ENCODE results near the gene CCT5. TPM values are rescaled to one million over a fixed set of nuclear protein-coding genes. Genes with fewer than 3 reads are reported as not detected.

CCT5 gene
- total RNA-seq, 1 donor from 2014 or later = 212 TPM

DNA sequence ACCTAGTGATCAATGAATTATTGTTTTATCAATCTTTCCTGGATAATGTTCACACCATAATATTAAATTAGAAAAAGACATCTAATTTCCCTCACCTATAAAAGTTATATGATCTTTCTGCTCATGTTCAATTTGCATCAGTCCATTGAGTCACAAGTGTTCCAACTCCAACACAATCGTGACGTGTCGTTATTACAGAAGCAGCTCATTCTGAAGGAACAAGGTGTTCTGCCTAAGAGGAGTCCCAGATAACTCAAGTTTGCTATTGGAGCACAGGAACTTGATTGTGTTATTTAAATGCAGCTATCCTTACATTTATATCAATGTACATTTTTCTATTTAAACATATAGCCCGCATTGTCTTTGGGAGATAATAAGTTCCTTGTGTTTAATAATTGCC is 31.0 kb upstream of the CCT5 start:
- Histone ChIP-seq H3K4me3 (ENCODE audit: low read length in 3 of 3) (no peak overlapping the region), H3K9me3 (ENCODE audit: control insufficient read depth in 3 of 3, low read length in 3 of 3) (no peaks in the 10 kb centered on the region), H3K36me3 (ENCODE audit: control insufficient read depth in 3 of 3, insufficient read depth in 3 of 3, low read length in 3 of 3) (peaks cover 0 to 14% (median 4%) of the 10 kb centered on the region in 3 donors), H3K4me1 (ENCODE audit: control insufficient read depth in 3 of 3, insufficient read depth in 3 of 3, low read length in 3 of 3) (no peaks in the 10 kb centered on the region), H3K27me3 (ENCODE audit: control insufficient read depth in 3 of 3, insufficient read depth in 3 of 3, low read length in 3 of 3) (peaks cover 0 to under 1% (median 0%) of the 10 kb centered on the region in 3 donors), H3K27ac (ENCODE audit: low read depth, low read length) (no peak overlapping the region), H3K9ac (ENCODE audit: low read depth in 1 of 3, low read length in 3 of 3) (no peak overlapping the region)

DNA sequence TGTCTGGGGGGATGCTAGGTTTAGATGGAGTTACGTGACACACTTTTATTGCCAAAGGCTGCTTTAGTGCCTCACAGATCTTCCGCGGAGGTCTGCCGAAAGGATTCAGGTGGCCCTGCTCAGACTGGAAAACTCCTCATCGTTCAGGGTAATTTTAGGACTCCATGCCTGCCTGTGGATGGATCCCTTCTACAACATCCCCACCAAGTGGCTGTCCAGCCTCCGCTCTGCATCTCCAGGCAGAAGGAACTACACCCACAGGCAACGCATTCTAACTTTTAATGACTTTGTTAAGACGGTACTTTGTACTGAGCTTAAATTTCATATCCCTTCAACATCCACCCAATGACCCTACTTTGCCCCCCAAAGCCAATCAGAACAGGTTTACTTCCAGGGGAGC is 29.8 kb upstream of the CCT5 start:
- no peaks in the 10 kb centered on the region for H3K27me3 ChIP-seq (ENCODE audit: control insufficient read depth in 3 of 3, insufficient read depth in 3 of 3, low read length in 3 of 3)
- H3K9me3 ChIP-seq (ENCODE audit: control insufficient read depth in 3 of 3, low read length in 3 of 3) = no peaks in the 10 kb centered on the region
- no peaks in the 10 kb centered on the region for H3K4me1 ChIP-seq (ENCODE audit: control insufficient read depth in 3 of 3, insufficient read depth in 3 of 3, low read length in 3 of 3)
- no peak overlapping the region for H3K9ac ChIP-seq (ENCODE audit: low read depth in 1 of 3, low read length in 3 of 3)
- no peak overlapping the region for H3K4me3 ChIP-seq (ENCODE audit: low read length in 3 of 3)
- H3K27ac ChIP-seq (ENCODE audit: low read depth, low read length) = no peak overlapping the region
- peaks cover 0 to 14% (median 4%) of the 10 kb centered on the region in 3 donors for H3K36me3 ChIP-seq (ENCODE audit: control insufficient read depth in 3 of 3, insufficient read depth in 3 of 3, low read length in 3 of 3)

DNA sequence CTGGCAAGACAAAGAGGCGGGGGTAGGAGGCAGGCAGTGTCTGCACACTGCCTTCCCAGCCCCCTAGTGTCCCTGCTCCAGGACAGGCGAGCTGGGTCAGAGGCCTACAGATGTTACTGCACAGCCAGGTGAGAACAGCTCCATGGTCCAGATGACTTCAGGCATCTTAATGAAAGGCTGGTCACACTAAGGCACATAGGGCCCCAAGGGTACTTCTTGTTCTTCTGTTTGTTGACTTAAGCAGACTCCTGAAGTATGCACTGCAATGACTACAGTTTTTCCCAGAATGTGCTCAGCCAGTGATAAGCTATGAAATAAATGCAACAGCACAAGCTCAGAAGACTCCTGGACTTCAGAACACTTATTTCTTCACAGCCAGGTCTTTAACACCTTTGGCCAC is 27.8 kb upstream of the CCT5 start:
- H3K9me3 ChIP-seq (ENCODE audit: control insufficient read depth in 3 of 3, low read length in 3 of 3) = no peaks in the 10 kb centered on the region
- no peak overlapping the region for H3K27ac ChIP-seq (ENCODE audit: low read depth, low read length)
- no peak overlapping the region for H3K9ac ChIP-seq (ENCODE audit: low read depth in 1 of 3, low read length in 3 of 3)
- no peaks in the 10 kb centered on the region for H3K27me3 ChIP-seq (ENCODE audit: control insufficient read depth in 3 of 3, insufficient read depth in 3 of 3, low read length in 3 of 3)
- H3K4me1 ChIP-seq (ENCODE audit: control insufficient read depth in 3 of 3, insufficient read depth in 3 of 3, low read length in 3 of 3) = no peaks in the 10 kb centered on the region
- H3K36me3 ChIP-seq (ENCODE audit: control insufficient read depth in 3 of 3, insufficient read depth in 3 of 3, low read length in 3 of 3) = peaks cover 0 to 21% (median 7%) of the 10 kb centered on the region in 3 donors
- H3K4me3 ChIP-seq (ENCODE audit: low read length in 3 of 3) = no peak overlapping the region

DNA sequence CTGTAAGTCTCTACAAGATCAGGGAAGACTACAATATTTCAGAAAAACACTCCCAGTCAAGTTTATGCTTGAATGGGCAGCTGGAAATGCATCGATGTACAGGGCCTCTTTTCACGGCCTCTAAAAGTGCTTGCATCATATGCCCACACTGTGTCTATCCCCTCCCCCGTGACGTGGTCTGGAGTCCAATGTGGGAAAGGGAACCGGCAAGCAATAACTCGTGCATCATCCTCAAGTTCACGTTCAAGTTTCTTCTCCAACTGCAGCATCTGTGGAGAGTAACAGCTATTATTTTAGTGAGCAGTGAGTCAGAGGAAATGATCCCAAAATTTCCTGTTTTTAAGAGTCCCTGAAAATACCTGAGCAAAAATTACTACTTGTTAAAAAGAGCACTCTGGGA is 22.7 kb upstream of the CCT5 start:
- Histone ChIP-seq H3K9me3 (ENCODE audit: control insufficient read depth in 3 of 3, low read length in 3 of 3) (no peaks in the 10 kb centered on the region), H3K27ac (ENCODE audit: low read depth, low read length) (no peak overlapping the region)

DNA sequence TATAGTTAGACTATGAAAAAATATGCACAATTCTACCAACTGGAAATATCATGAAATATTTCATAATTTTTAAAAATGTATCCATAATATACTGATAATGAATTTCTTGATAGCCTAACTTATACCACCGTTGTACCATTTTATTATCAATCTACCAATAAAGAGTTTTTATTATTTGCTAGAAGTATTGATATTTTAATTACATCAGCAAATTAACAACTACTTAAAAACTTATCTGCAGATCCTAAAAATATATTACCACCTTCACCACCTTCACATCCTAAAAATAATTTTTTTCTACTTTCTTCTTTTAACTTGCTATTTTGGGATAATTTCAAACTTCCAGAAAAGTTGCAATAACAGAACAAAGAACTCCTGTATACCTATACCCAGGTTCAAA is 21.8 kb upstream of the CCT5 start:
- Histone ChIP-seq H3K27me3 (ENCODE audit: control insufficient read depth in 3 of 3, insufficient read depth in 3 of 3, low read length in 3 of 3) (no peaks in the 10 kb centered on the region), H3K4me1 (ENCODE audit: control insufficient read depth in 3 of 3, insufficient read depth in 3 of 3, low read length in 3 of 3) (peaks cover 0 to 4% (median 0%) of the 10 kb centered on the region in 3 donors), H3K9ac (ENCODE audit: low read depth in 1 of 3, low read length in 3 of 3) (no peak overlapping the region), H3K27ac (ENCODE audit: low read depth, low read length) (no peak overlapping the region), H3K9me3 (ENCODE audit: control insufficient read depth in 3 of 3, low read length in 3 of 3) (no peaks in the 10 kb centered on the region), H3K36me3 (ENCODE audit: control insufficient read depth in 3 of 3, insufficient read depth in 3 of 3, low read length in 3 of 3) (peaks cover 2 to 10% (median 8%) of the 10 kb centered on the region in 3 donors), H3K4me3 (ENCODE audit: low read length in 3 of 3) (no peak overlapping the region)

More for the DNA sequence above, 22.7 kb upstream of the CCT5 start:
- H3K9ac ChIP-seq (ENCODE audit: low read depth in 1 of 3, low read length in 3 of 3) = no peak overlapping the region
- no peak overlapping the region for H3K4me3 ChIP-seq (ENCODE audit: low read length in 3 of 3)
- H3K36me3 ChIP-seq (ENCODE audit: control insufficient read depth in 3 of 3, insufficient read depth in 3 of 3, low read length in 3 of 3) = peaks cover 3 to 16% (median 4%) of the 10 kb centered on the region in 3 donors
- no peaks in the 10 kb centered on the region for H3K27me3 ChIP-seq (ENCODE audit: control insufficient read depth in 3 of 3, insufficient read depth in 3 of 3, low read length in 3 of 3)
- H3K4me1 ChIP-seq (ENCODE audit: control insufficient read depth in 3 of 3, insufficient read depth in 3 of 3, low read length in 3 of 3) = peaks cover 0 to 4% (median 0%) of the 10 kb centered on the region in 3 donors

DNA sequence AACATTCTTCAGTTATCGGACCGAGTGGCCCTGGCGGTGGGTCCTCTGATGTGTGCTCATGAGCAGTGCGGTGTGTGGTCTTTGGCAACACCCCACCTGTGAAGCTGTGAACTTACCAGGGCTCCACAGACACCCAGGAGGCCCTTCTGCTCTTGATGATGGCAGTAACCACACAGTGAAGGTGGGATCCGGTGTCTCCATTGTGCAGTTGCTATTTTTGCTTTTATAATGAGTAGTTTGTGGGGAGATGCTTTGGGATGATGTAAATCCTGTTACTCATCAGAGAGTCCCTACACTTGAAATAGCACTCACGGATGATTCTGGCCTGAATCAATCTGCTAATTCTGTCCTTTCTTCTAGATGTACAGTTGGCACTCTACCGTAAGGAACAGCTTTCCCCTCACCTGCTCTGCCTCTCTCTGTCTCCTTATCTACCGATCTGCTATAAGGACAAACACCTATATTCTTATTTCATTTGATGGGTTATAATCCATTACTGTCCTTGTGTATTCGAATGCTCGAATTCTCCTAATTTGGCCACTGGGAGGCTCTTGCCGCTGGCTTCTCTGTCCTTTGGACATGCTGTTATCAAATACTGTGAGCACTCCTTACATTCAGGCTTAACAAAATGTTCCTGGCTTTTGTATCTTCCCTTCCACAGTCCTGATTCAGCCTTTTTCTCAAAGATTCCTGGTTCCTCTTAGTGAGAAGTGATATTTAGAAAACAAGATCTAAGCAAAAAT is 20.6 kb upstream of the CCT5 start:
- Histone ChIP-seq H3K9me3 (ENCODE audit: control insufficient read depth in 3 of 3, low read length in 3 of 3) (no peaks in the 10 kb centered on the region), H3K27ac (ENCODE audit: low read depth, low read length) (peak overlapping the region; percentile 3), H3K4me3 (ENCODE audit: low read length in 3 of 3) (no peak overlapping the region), H3K9ac (ENCODE audit: low read depth in 1 of 3, low read length in 3 of 3) (no peak overlapping the region), H3K36me3 (ENCODE audit: control insufficient read depth in 3 of 3, insufficient read depth in 3 of 3, low read length in 3 of 3) (peaks cover 4 to 11% (median 9%) of the 10 kb centered on the region in 3 donors), H3K4me1 (ENCODE audit: control insufficient read depth in 3 of 3, insufficient read depth in 3 of 3, low read length in 3 of 3) (peaks cover 0 to 4% (median 0%) of the 10 kb centered on the region in 3 donors), H3K27me3 (ENCODE audit: control insufficient read depth in 3 of 3, insufficient read depth in 3 of 3, low read length in 3 of 3) (no peaks in the 10 kb centered on the region)

DNA sequence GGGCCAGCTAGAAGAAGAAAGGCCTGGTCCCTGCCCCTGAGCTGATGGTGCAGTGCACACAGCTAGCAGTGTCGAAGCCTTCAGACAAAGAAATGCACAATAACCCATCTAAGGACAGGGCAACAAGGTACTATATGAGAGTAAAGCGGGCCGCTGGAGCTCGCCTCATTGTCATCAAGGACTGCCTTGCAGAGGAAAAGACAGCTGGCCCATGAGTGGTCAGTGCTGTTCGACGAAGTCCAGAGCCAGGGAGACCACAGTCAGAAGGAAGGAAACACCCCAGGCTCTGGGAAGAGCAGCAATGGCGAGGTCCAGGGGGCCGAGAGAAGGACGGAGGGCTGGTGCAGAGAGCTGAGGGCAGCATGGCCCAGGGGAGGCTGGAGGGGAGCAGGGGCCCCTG is 17.7 kb upstream of the CCT5 start:
- Histone ChIP-seq H3K27ac (ENCODE audit: low read depth, low read length) (no peak overlapping the region), H3K36me3 (ENCODE audit: control insufficient read depth in 3 of 3, insufficient read depth in 3 of 3, low read length in 3 of 3) (peaks cover 10 to 24% (median 11%) of the 10 kb centered on the region in 3 donors), H3K4me1 (ENCODE audit: control insufficient read depth in 3 of 3, insufficient read depth in 3 of 3, low read length in 3 of 3) (peaks cover 0 to 4% (median 0%) of the 10 kb centered on the region in 3 donors), H3K9me3 (ENCODE audit: control insufficient read depth in 3 of 3, low read length in 3 of 3) (no peaks in the 10 kb centered on the region), H3K9ac (ENCODE audit: low read depth in 1 of 3, low read length in 3 of 3) (no peak overlapping the region), H3K4me3 (ENCODE audit: low read length in 3 of 3) (no peak overlapping the region), H3K27me3 (ENCODE audit: control insufficient read depth in 3 of 3, insufficient read depth in 3 of 3, low read length in 3 of 3) (no peaks in the 10 kb centered on the region)

DNA sequence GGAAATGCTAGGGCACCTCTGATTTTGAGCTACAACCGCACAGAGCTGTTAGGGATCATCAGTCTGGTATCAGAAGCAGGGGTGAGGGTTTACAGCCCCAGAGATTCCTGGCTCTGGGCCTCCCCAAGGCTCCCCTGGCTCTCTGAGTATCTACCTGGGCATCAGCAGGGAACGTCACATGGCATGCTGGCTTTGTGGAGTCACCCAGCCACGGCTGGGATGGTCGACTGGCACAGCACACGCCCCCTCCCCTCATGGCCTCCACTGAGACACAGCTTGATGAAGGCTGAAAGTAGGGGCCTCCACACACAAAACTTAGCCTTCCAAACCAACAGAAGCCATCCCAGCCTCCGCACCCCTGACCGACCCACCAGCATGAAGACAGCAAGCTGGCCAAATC is 17.1 kb upstream of the CCT5 start:
- Histone ChIP-seq H3K4me3 (ENCODE audit: low read length in 3 of 3) (no peak overlapping the region), H3K36me3 (ENCODE audit: control insufficient read depth in 3 of 3, insufficient read depth in 3 of 3, low read length in 3 of 3) (peaks cover 10 to 24% (median 11%) of the 10 kb centered on the region in 3 donors)

DNA sequence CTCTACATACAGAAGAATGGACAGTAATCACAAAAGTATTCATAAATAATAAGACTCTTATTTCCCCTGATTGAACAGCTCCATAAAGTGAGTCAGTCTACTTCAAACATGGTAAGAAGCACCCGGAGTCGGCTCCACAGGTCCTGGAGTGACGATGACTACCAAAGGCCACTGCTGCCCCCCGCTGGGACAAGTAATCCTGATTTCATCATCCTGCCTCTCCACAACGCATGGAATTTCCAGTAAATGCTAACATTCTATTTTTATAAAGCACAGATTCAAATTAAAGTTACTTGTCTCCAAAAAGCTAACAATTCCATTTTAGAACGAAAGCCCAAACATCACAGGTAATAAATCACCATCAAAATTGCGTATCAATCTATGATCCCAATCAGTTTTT is 16.6 kb upstream of the CCT5 start:
- Histone ChIP-seq H3K27me3 (ENCODE audit: control insufficient read depth in 3 of 3, insufficient read depth in 3 of 3, low read length in 3 of 3) (no peaks in the 10 kb centered on the region), H3K4me1 (ENCODE audit: control insufficient read depth in 3 of 3, insufficient read depth in 3 of 3, low read length in 3 of 3) (peaks cover 0 to 4% (median 0%) of the 10 kb centered on the region in 3 donors), H3K27ac (ENCODE audit: low read depth, low read length) (no peak overlapping the region), H3K9me3 (ENCODE audit: control insufficient read depth in 3 of 3, low read length in 3 of 3) (no peaks in the 10 kb centered on the region), H3K4me3 (ENCODE audit: low read length in 3 of 3) (no peak overlapping the region), H3K36me3 (ENCODE audit: control insufficient read depth in 3 of 3, insufficient read depth in 3 of 3, low read length in 3 of 3) (peaks cover 11 to 26% (median 12%) of the 10 kb centered on the region in 3 donors), H3K9ac (ENCODE audit: low read depth in 1 of 3, low read length in 3 of 3) (no peak overlapping the region)

More for the DNA sequence above, 17.1 kb upstream of the CCT5 start:
- Histone ChIP-seq H3K27ac (ENCODE audit: low read depth, low read length) (no peak overlapping the region), H3K9ac (ENCODE audit: low read depth in 1 of 3, low read length in 3 of 3) (no peak overlapping the region), H3K4me1 (ENCODE audit: control insufficient read depth in 3 of 3, insufficient read depth in 3 of 3, low read length in 3 of 3) (peaks cover 0 to 4% (median 0%) of the 10 kb centered on the region in 3 donors), H3K27me3 (ENCODE audit: control insufficient read depth in 3 of 3, insufficient read depth in 3 of 3, low read length in 3 of 3) (no peaks in the 10 kb centered on the region), H3K9me3 (ENCODE audit: control insufficient read depth in 3 of 3, low read length in 3 of 3) (no peaks in the 10 kb centered on the region)

DNA sequence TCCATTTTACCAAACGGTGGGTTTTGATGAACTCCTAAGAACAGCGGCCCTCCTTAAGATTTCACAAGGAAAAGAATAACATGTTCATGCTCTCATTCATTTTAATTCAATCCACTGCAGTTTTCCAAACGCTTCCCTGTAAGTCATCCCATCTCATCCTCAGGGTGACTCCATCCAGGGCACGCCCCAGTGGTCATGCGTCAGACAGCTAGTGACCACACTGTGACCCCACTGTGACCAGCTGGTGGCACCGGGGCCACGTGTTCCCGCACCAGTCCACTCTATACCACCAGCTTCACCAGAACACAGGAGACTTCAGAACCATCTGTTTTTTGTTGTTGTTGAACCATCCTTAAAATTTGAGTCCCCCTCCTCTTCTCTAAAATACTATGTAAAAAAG is 14.7 kb upstream of the CCT5 start:
- no peak overlapping the region for H3K4me3 ChIP-seq (ENCODE audit: low read length in 3 of 3)
- H3K4me1 ChIP-seq (ENCODE audit: control insufficient read depth in 3 of 3, insufficient read depth in 3 of 3, low read length in 3 of 3) = no peaks in the 10 kb centered on the region
- H3K27me3 ChIP-seq (ENCODE audit: control insufficient read depth in 3 of 3, insufficient read depth in 3 of 3, low read length in 3 of 3) = no peaks in the 10 kb centered on the region
- H3K27ac ChIP-seq (ENCODE audit: low read depth, low read length) = no peak overlapping the region
- no peak overlapping the region for H3K9ac ChIP-seq (ENCODE audit: low read depth in 1 of 3, low read length in 3 of 3)
- H3K36me3 ChIP-seq (ENCODE audit: control insufficient read depth in 3 of 3, insufficient read depth in 3 of 3, low read length in 3 of 3) = peaks cover 11 to 22% (median 15%) of the 10 kb centered on the region in 3 donors
- no peaks in the 10 kb centered on the region for H3K9me3 ChIP-seq (ENCODE audit: control insufficient read depth in 3 of 3, low read length in 3 of 3)

Data from skeletal muscle tissue (tissue), 4 donors.